WTC11 (cell line): ENCODE data around the gene PSMD5. TPM values are rescaled to one million over a fixed set of nuclear protein-coding genes. Genes with fewer than 3 reads are reported as not detected.
A peak's percentile ranks its signal among the peaks of the same experiment; 100 is the strongest.

Source experiments
- ATAC-seq: fragments of 200-7000 bp; cut with Tn5 transposase; 2 replicates; pipeline ENCODE4 v1.10.0; 2021; ENCODE audit warnings: mild to moderate bottlenecking, moderate library complexity
- CTCF ChIA-PET: fragments of 300-600 bp; sonication (Branson Sonifier 250); formaldehyde crosslinking; loops from one replicate; lab custom pipeline; 2021; ENCODE audit warnings: antibody characterized with exemption; lab: Charles Lee
- POLR2A ChIA-PET: fragments of 350-600 bp; sonication (Branson Sonifier 250); formaldehyde crosslinking; loops from one replicate; lab custom pipeline; 2021; ENCODE audit warnings: antibody characterized with exemption; lab: Charles Lee
- DNase-seq: peaks from one replicate; pipeline ENCODE4 v3.0.0; 2021; ENCODE audit warnings: low spot score
- H3K27ac Mint-ChIP-seq: 2 replicates; pipeline ENCODE4 v1.8.0; 2021; ENCODE audit warnings: mixed read lengths
- H3K27me3 Mint-ChIP-seq: 2 replicates; pipeline ENCODE4 v1.8.0; 2021; ENCODE audit warnings: low read depth, mild to moderate bottlenecking, moderate library complexity, mixed read lengths
- H3K36me3 Mint-ChIP-seq: 2 replicates; pipeline ENCODE4 v1.8.0; 2021; ENCODE audit warnings: mixed read lengths
- H3K4me1 Mint-ChIP-seq: 2 replicates; pipeline ENCODE4 v1.8.0; 2022; ENCODE audit warnings: mixed read lengths
- H3K4me3 Mint-ChIP-seq: 2 replicates; pipeline ENCODE4 v1.8.0; 2021; ENCODE audit warnings: mild to moderate bottlenecking, moderate library complexity, mixed read lengths
- H3K9me3 Mint-ChIP-seq: 2 replicates; pipeline ENCODE4 v1.8.0; 2021; ENCODE audit warnings: mixed read lengths
- RORB ChIP-seq: fragments of 250-450 bp; sonication (Bioruptor Pico); IDR thresholded peaks from 2 replicates; pipeline ENCODE4 v1.9.0; 2021; ENCODE audit warnings: mild to moderate bottlenecking
- SMAD4 ChIP-seq: sonication (generic); formaldehyde crosslinking; IDR thresholded peaks from 2 replicates; pipeline ENCODE4 v1.8.0; 2022; ENCODE audit warnings: mild to moderate bottlenecking, missing genetic modification reagents
- ZNF219 ChIP-seq: sonication (generic); formaldehyde crosslinking; IDR thresholded peaks from 2 replicates; pipeline ENCODE4 v1.8.0; 2023; ENCODE audit warnings: missing genetic modification reagents, mild to moderate bottlenecking, borderline replicate concordance
- ZNF232 ChIP-seq: sonication (generic); formaldehyde crosslinking; IDR thresholded peaks from 2 replicates; pipeline ENCODE4 v1.8.0; 2022; ENCODE audit warnings: mild to moderate bottlenecking, missing genetic modification reagents
- ZNF317 ChIP-seq: sonication (generic); formaldehyde crosslinking; IDR thresholded peaks from 2 replicates; pipeline ENCODE4 v1.8.1; 2023; ENCODE audit warnings: low read depth, mild to moderate bottlenecking, moderate library complexity, missing genetic modification reagents, borderline replicate concordance
- ZNF396 ChIP-seq: fragments of 250-450 bp; sonication (Bioruptor Pico); IDR thresholded peaks from 2 replicates; pipeline ENCODE4 v1.8.0; 2021; ENCODE audit warnings: mild to moderate bottlenecking, moderate library complexity, borderline replicate concordance
- ZNF423 ChIP-seq: fragments of 250-450 bp; sonication (Bioruptor Pico); IDR thresholded peaks from 2 replicates; pipeline ENCODE4 v2.1.2; 2022; ENCODE audit warnings: mild to moderate bottlenecking, moderate library complexity
- total RNA-seq: library from RNA; stranded (reverse); gene quantifications from 3 replicates; pipeline ENCODE4 v1.2.3, GENCODE V29; 2021
- TF ChIP-seq, protein P1 (sequence below): sonication (generic); formaldehyde crosslinking; IDR thresholded peaks from 2 replicates; pipeline ENCODE4 v1.8.0; 2022; ENCODE audit warnings: mild to moderate bottlenecking, missing genetic modification reagents
- TF ChIP-seq, protein P2 (sequence below): sonication (generic); formaldehyde crosslinking; IDR thresholded peaks from 2 replicates; pipeline ENCODE4 v1.8.1; 2022; ENCODE audit warnings: mild to moderate bottlenecking, missing genetic modification reagents, moderate library complexity, borderline replicate concordance
- TF ChIP-seq, protein P3 (sequence below): fragments of 250-450 bp; sonication (Bioruptor Pico); conservative IDR thresholded peaks from 2 replicates; pipeline ENCODE4 v1.9.0; 2021; ENCODE audit warnings: mild to moderate bottlenecking
- TF ChIP-seq, protein P4 (sequence below): sonication (generic); formaldehyde crosslinking; IDR thresholded peaks from 2 replicates; pipeline ENCODE4 v1.8.0; 2023; ENCODE audit warnings: mild to moderate bottlenecking, missing genetic modification reagents
- TF ChIP-seq, protein P5 (sequence below): fragments of 250-450 bp; sonication (Bioruptor Pico); IDR thresholded peaks from 2 replicates; pipeline ENCODE4 v1.9.0; 2021; ENCODE audit warnings: mild to moderate bottlenecking
- TF ChIP-seq, protein P6 (sequence below): sonication (generic); formaldehyde crosslinking; IDR thresholded peaks from 2 replicates; pipeline ENCODE4 v1.8.1; 2022; ENCODE audit warnings: missing genetic modification reagents, borderline replicate concordance

PSMD5 gene
- total RNA-seq, 1 experiment from 2014 or later = 61.1 TPM

DNA sequence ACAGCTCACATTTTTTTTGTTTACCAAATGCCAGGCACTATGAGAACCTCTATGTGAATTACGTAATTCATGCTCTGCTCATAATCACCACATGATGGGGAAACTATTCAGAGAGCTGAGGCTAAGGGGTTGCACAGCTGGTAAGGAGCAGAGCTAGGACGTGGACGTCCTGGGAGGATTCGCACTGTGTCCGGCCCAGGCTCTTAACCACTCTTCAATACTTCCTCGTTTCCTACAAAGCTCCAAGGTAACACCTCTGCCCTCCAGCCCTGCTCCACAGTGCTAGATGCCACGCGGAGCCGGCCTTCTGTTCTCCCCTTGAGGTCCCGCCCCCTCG, 25.6 kb upstream of the PSMD5 start:
- peaks cover 11% of the 10 kb centered on the region for H3K36me3 Mint-ChIP-seq
- ChIA-PET CTCF (interaction anchor here (0.6 to 2.2 kb wide), 12 partner anchors 13 to 253 kb away, joined by 3 to 11 read pairs (median 4); no protein-coding TSS in a partner anchor), POLR2A (interaction anchor here (0.9 to 1.0 kb wide), 2 partner anchors 9 to 61 kb away, joined by 3 to 4 read pairs; partner anchors contain the start of gene PHF19)
- DNase-seq (no peak), ATAC-seq (no peak)
- H3K27me3 Mint-ChIP-seq = no peaks in the 10 kb centered on the region
- peaks cover 28% of the 10 kb centered on the region for H3K4me1 Mint-ChIP-seq
- H3K9me3 Mint-ChIP-seq = no peaks in the 10 kb centered on the region
- H3K4me3 Mint-ChIP-seq = peak overlapping the region; percentile 44
- TF ChIP-seq RORB (CRISPR knock-in tag) = no peak
- 0 out of 2 replicates have a peak, but pooled peaks have one; percentile 28 for TF ChIP-seq ZNF232 (CRISPR knock-in tag)
- H3K27ac Mint-ChIP-seq = 0 out of 2 replicates have a peak overlapping the region, but pooled peaks have one; percentile 28

DNA sequence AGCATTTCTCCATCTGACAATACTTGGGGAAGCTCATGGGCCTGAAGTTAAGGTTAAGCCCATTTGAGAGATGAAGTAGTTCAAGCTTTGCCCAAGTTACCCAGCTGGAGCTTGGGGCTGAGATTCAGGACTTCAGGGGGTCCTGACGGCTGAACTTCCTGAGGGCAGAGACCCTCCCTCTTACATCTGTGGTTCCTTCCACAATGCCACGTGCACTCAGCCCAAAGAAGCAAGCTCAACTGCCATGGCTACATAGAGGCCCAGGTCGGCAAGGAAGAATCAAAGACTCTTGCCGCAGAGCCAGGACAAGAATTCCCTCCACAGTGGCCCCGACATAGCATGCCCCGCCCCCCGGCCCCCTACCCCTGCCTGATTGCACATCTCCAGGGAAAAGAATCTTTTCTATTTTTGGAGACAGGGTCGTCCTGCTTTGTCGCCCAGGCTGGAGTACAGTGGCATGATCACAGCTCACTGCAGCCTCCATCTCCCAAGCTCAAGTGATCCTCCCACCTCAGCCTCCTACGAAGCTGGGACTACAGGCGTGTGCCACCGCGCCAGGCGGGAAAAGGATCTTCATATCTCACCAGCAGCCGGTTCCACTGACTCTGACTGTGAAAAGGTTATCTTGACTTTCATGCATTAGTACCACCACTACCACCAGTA, 25.1 kb upstream of the PSMD5 start:
- Mint-ChIP-seq H3K27me3 (no peaks in the 10 kb centered on the region), H3K36me3 (peaks cover 11% of the 10 kb centered on the region), H3K4me3 (peak overlapping the region; percentile 44), H3K4me1 (peaks cover 23% of the 10 kb centered on the region), H3K27ac (0 out of 2 replicates have a peak overlapping the region, but pooled peaks have one; percentile 28), H3K9me3 (no peaks in the 10 kb centered on the region)
- DNase-seq (no peak), ATAC-seq (no peak)
- ChIA-PET CTCF (interaction anchor here (0.6 to 2.2 kb wide), 11 partner anchors 12 to 254 kb away, joined by 3 to 11 read pairs (median 3); no protein-coding TSS in a partner anchor), POLR2A (interaction anchor here (0.9 to 1.0 kb wide), 2 partner anchors 10 to 61 kb away, joined by 3 to 4 read pairs; partner anchors contain the start of gene PHF19)
- TF ChIP-seq, protein P1, sequence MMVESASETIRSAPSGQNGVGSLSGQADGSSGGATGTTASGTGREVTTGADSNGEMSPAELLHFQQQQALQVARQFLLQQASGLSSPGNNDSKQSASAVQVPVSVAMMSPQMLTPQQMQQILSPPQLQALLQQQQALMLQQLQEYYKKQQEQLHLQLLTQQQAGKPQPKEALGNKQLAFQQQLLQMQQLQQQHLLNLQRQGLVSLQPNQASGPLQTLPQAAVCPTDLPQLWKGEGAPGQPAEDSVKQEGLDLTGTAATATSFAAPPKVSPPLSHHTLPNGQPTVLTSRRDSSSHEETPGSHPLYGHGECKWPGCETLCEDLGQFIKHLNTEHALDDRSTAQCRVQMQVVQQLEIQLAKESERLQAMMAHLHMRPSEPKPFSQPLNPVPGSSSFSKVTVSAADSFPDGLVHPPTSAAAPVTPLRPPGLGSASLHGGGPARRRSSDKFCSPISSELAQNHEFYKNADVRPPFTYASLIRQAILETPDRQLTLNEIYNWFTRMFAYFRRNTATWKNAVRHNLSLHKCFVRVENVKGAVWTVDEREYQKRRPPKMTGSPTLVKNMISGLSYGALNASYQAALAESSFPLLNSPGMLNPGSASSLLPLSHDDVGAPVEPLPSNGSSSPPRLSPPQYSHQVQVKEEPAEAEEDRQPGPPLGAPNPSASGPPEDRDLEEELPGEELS (CRISPR knock-in tag) = no peak
- TF ChIP-seq ZNF396 (CRISPR knock-in tag) = no peak
- TF ChIP-seq, protein P2, sequence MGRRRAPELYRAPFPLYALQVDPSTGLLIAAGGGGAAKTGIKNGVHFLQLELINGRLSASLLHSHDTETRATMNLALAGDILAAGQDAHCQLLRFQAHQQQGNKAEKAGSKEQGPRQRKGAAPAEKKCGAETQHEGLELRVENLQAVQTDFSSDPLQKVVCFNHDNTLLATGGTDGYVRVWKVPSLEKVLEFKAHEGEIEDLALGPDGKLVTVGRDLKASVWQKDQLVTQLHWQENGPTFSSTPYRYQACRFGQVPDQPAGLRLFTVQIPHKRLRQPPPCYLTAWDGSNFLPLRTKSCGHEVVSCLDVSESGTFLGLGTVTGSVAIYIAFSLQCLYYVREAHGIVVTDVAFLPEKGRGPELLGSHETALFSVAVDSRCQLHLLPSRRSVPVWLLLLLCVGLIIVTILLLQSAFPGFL = no peak
- TF ChIP-seq, protein P3, sequence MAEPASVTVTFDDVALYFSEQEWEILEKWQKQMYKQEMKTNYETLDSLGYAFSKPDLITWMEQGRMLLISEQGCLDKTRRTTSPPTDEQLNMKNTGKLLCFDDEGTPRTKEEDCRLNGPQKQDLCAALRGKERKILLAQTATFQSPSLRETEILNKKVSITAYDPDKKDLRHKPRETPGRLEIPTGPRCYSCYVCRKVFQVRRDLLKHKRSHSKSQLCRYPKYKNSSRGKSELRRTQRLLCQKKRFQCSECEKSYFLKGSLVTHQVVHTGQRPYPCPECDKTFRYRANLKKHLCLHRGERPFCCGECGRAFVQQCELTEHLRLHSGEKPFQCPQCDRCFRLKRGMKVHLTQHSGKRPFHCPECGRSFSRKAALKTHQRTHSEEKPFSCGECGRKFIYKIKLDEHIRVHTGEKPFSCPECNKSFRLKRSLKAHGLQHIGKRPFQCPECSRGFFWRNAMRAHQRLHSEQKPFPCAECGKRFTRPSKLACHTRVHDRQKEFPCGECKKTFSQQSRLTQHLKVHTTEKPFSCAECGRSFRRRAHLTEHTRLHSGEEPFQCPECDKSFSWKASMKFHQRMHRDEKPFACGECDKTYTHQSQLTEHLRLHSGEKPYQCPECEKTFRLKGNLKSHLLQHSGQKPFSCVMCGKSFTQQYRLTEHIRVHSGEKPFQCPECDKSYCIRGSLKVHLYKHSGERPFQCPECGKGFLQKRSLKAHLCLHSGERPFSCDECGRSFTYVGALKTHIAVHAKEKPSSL (CRISPR knock-in tag) = no peak
- TF ChIP-seq, protein P4, sequence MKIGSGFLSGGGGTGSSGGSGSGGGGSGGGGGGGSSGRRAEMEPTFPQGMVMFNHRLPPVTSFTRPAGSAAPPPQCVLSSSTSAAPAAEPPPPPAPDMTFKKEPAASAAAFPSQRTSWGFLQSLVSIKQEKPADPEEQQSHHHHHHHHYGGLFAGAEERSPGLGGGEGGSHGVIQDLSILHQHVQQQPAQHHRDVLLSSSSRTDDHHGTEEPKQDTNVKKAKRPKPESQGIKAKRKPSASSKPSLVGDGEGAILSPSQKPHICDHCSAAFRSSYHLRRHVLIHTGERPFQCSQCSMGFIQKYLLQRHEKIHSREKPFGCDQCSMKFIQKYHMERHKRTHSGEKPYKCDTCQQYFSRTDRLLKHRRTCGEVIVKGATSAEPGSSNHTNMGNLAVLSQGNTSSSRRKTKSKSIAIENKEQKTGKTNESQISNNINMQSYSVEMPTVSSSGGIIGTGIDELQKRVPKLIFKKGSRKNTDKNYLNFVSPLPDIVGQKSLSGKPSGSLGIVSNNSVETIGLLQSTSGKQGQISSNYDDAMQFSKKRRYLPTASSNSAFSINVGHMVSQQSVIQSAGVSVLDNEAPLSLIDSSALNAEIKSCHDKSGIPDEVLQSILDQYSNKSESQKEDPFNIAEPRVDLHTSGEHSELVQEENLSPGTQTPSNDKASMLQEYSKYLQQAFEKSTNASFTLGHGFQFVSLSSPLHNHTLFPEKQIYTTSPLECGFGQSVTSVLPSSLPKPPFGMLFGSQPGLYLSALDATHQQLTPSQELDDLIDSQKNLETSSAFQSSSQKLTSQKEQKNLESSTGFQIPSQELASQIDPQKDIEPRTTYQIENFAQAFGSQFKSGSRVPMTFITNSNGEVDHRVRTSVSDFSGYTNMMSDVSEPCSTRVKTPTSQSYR = no peak

DNA sequence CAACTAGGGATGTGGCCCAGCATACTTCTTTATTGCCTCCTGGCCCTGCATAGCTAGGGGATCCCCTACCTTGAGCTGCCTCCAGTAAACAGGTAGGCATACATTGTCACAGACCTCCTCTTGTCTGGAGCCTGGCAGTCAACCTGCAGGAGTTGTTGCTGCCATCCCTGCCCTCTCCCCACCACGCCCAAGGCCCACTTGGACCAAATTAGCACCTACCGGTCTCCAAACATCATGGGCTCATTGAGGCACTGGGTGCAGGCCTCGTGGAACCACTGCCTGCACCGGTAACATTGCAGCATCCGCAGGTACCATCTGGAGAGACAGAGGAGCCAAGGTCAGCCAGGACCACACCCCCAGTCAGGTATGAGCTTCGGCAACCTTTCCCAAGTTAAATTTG, 23.9 kb upstream of the PSMD5 start:
- H3K4me3 Mint-ChIP-seq = no peak overlapping the region
- ChIA-PET POLR2A (no interaction called here), CTCF (interaction anchor here (1.2 kb wide), 1 partner anchor 63 kb away, joined by 3 read pairs; no protein-coding TSS in a partner anchor)
- DNase-seq = no peak
- ATAC-seq = no peak
- peaks cover 6% of the 10 kb centered on the region; the same call in 1 of the 2 replicates for H3K36me3 Mint-ChIP-seq
- H3K4me1 Mint-ChIP-seq = peaks cover 14% of the 10 kb centered on the region
- H3K9me3 Mint-ChIP-seq = no peaks in the 10 kb centered on the region
- H3K27ac Mint-ChIP-seq = no peak overlapping the region
- no peaks in the 10 kb centered on the region for H3K27me3 Mint-ChIP-seq
- TF ChIP-seq, protein P5, sequence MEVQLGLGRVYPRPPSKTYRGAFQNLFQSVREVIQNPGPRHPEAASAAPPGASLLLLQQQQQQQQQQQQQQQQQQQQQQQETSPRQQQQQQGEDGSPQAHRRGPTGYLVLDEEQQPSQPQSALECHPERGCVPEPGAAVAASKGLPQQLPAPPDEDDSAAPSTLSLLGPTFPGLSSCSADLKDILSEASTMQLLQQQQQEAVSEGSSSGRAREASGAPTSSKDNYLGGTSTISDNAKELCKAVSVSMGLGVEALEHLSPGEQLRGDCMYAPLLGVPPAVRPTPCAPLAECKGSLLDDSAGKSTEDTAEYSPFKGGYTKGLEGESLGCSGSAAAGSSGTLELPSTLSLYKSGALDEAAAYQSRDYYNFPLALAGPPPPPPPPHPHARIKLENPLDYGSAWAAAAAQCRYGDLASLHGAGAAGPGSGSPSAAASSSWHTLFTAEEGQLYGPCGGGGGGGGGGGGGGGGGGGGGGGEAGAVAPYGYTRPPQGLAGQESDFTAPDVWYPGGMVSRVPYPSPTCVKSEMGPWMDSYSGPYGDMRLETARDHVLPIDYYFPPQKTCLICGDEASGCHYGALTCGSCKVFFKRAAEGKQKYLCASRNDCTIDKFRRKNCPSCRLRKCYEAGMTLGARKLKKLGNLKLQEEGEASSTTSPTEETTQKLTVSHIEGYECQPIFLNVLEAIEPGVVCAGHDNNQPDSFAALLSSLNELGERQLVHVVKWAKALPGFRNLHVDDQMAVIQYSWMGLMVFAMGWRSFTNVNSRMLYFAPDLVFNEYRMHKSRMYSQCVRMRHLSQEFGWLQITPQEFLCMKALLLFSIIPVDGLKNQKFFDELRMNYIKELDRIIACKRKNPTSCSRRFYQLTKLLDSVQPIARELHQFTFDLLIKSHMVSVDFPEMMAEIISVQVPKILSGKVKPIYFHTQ = no peak
- TF ChIP-seq ZNF423 = no peak
- no peak for TF ChIP-seq ZNF219 (CRISPR knock-in tag)
- TF ChIP-seq ZNF317 = no peak
- TF ChIP-seq, protein P2 = no peak
- TF ChIP-seq SMAD4 = no peak
- TF ChIP-seq, protein P6, sequence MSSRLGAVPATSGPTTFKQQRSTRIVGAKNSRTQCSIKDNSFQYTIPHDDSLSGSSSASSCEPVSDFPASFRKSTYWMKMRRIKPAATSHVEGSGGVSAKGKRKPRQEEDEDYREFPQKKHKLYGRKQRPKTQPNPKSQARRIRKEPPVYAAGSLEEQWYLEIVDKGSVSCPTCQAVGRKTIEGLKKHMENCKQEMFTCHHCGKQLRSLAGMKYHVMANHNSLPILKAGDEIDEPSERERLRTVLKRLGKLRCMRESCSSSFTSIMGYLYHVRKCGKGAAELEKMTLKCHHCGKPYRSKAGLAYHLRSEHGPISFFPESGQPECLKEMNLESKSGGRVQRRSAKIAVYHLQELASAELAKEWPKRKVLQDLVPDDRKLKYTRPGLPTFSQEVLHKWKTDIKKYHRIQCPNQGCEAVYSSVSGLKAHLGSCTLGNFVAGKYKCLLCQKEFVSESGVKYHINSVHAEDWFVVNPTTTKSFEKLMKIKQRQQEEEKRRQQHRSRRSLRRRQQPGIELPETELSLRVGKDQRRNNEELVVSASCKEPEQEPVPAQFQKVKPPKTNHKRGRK = no peak
